GM12865 (cell line): ENCODE data around the gene ERBB3.
A peak's percentile ranks its signal among the peaks of the same experiment; 100 is the strongest.

Experiments used
- DNase-seq: peaks from one replicate; pipeline ENCODE4 v3.0.0; 2010; ENCODE audit warnings: low read depth
- H3K4me3 ChIP-seq: 2 replicates; pipeline ENCODE4 v1.5.1; 2011; ENCODE audit warnings: mild to moderate bottlenecking, low read depth, low read length, control low read depth
- CTCF ChIP-seq: IDR thresholded peaks from 2 replicates; pipeline ENCODE4 v1.5.1; 2011; ENCODE audit warnings: low read length, control low read depth, low read depth, inconsistent platforms; ENCODE audit not compliant: insufficient read depth; ENCODE audit errors: missing control alignments

The ERBB3 gene

GRCh38 chr12:56150563-56150962, 70.6 kb downstream of the ERBB3 start:
- DNase-seq: no peak
- no peak for TF ChIP-seq CTCF
- no peak overlapping the region for H3K4me3 ChIP-seq

- H3K4me3 ChIP-seq: peak overlapping the region; percentile 85
- peak; percentile 57 for TF ChIP-seq CTCF
- DNase-seq: peak; percentile 85
These were observed 71.7 kb downstream of the ERBB3 start for GRCh38 chr12:56151672-56152131.

- no peak for TF ChIP-seq CTCF
- H3K4me3 ChIP-seq: peak within 1 kb of the TSS; percentile 85
- peak; percentile 95 for DNase-seq
These were observed 72.3 kb downstream of the ERBB3 start, which contains the start of gene MYL6B for GRCh38 chr12:56152132-56152755. TSS of gene MYL6B (plus strand) at chr12:56152587. CDS start at chr12:56153919, 1,332 bp downstream.
